Measurements from ENCODE around the gene FRY. TPM values are rescaled to one million over a fixed set of nuclear protein-coding genes. Genes with fewer than 3 reads are reported as not detected.

The FRY gene
- total RNA-seq, 5 donors from 2014 or later (not counting 1 experiment from before 2014, with no cell fraction given): 11.5 to 35.3 (median 15.2) TPM

- Mint-ChIP-seq H3K27ac (no peak overlapping the region), H3K4me1 (no peaks in the 10 kb centered on the region), H3K27me3 (no peaks in the 10 kb centered on the region), H3K9me3 (no peaks in the 10 kb centered on the region), H3K36me3 (peaks cover 4% of the 10 kb centered on the region), H3K4me3 (no peak overlapping the region)
- no peaks in the 10 kb centered on the region for H3K4me1 ChIP-seq (ENCODE audit: control insufficient read depth in 1 of 2, extremely low read depth in 1 of 2, insufficient read depth in 2 of 2, low read length in 2 of 2)
- H3K27me3 ChIP-seq (replicated peaks in 1 of 2; ENCODE audit: control insufficient read depth in 2 of 2, extremely low read depth in 1 of 2, insufficient read depth in 2 of 2, low read length in 1 of 2): no peaks in the 10 kb centered on the region
- ATAC-seq (replicated peaks in 1 of 4) (no peak), DNase-seq (no peak)
- H3K27ac ChIP-seq (ENCODE audit: low read length): no peak overlapping the region
- ChIA-PET CTCF (no interaction called here), POLR2A (interaction anchor here in 1 of 2 donors (0.5 kb wide), 1 partner anchor 71 kb away, joined by 6 read pairs; no protein-coding TSS in a partner anchor)
- WGBS (ENCODE audit: insufficient coverage): no CpG with 5 or more reads among the region's 2 CpGs
- H3K36me3 ChIP-seq (ENCODE audit: control insufficient read depth in 2 of 2, extremely low read depth in 1 of 2, insufficient read depth in 1 of 2, low read length in 1 of 2): no peaks in the 10 kb centered on the region
- H3K4me3 ChIP-seq (ENCODE audit: control insufficient read depth in 1 of 2, extremely low read depth in 1 of 2, low read length in 1 of 2): no peak overlapping the region
- no peaks in the 10 kb centered on the region for H3K9me3 ChIP-seq
Observed at GRCh38 chr13:32175943-32176342, 144.4 kb downstream of the FRY start.

GRCh38 chr13:32176696-32177095 is 145.1 kb downstream of the FRY start:
- H3K4me3 ChIP-seq (ENCODE audit: control insufficient read depth in 1 of 2, extremely low read depth in 1 of 2, low read length in 1 of 2): no peak overlapping the region
- no CpG with 5 or more reads among the region's 1 CpG for WGBS (ENCODE audit: insufficient coverage)
- DNase-seq: no peak
- Mint-ChIP-seq H3K4me1 (no peaks in the 10 kb centered on the region), H3K27ac (no peak overlapping the region), H3K36me3 (peaks cover 3% of the 10 kb centered on the region), H3K4me3 (no peak overlapping the region), H3K27me3 (no peaks in the 10 kb centered on the region), H3K9me3 (no peaks in the 10 kb centered on the region)
- ATAC-seq (replicated peaks in 1 of 4): no peak
- H3K27me3 ChIP-seq (replicated peaks in 1 of 2; ENCODE audit: control insufficient read depth in 2 of 2, extremely low read depth in 1 of 2, insufficient read depth in 2 of 2, low read length in 1 of 2): no peaks in the 10 kb centered on the region
- no peaks in the 10 kb centered on the region for H3K9me3 ChIP-seq
- H3K27ac ChIP-seq (ENCODE audit: low read length): no peak overlapping the region
- ChIA-PET CTCF (interaction anchor here in 1 of 2 donors (0.6 kb wide), 1 partner anchor 259 kb away, joined by 3 read pairs; no protein-coding TSS in a partner anchor), POLR2A (no interaction called here)
- no peaks in the 10 kb centered on the region for H3K4me1 ChIP-seq (ENCODE audit: control insufficient read depth in 1 of 2, extremely low read depth in 1 of 2, insufficient read depth in 2 of 2, low read length in 2 of 2)
- H3K36me3 ChIP-seq (ENCODE audit: control insufficient read depth in 2 of 2, extremely low read depth in 1 of 2, insufficient read depth in 1 of 2, low read length in 1 of 2): no peaks in the 10 kb centered on the region

- H3K27me3 Mint-ChIP-seq: no peaks in the 10 kb centered on the region
- no peak for DNase-seq
Observed at GRCh38 chr13:32178763-32179162, 147.2 kb downstream of the FRY start.

DNA sequence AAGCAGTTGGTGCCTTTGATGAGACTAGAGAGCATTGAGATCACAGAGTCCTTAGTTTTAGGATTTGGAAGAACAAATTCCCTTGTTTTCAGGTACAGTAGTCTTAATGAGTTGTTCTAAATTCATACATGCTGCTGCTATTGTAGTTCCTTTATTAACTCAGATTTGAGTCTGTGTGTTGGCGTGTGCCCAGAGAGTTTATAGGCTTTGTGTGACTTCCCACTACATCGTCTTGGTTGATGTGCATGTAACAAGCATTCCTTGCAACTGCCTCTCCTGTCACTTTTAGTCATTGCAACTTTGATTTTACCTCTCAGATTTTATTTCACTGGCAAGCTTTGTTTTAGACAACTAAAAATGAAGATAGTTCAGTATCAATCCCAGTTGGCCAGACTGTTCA is 148.1 kb downstream of the FRY start:
- 80% methylated on average over 1 of the region's 2 CpGs for WGBS (ENCODE audit: insufficient coverage)
- no peaks in the 10 kb centered on the region for H3K9me3 Mint-ChIP-seq
- no peak overlapping the region for H3K4me3 Mint-ChIP-seq
- peaks cover 6% of the 10 kb centered on the region for H3K36me3 Mint-ChIP-seq
- Histone ChIP-seq H3K27ac (ENCODE audit: low read length) (no peak overlapping the region), H3K36me3 (ENCODE audit: control insufficient read depth in 2 of 2, extremely low read depth in 1 of 2, insufficient read depth in 1 of 2, low read length in 1 of 2) (peaks cover 0 to 2% of the 10 kb centered on the region in 2 donors), H3K9me3 (no peaks in the 10 kb centered on the region), H3K4me3 (ENCODE audit: control insufficient read depth in 1 of 2, extremely low read depth in 1 of 2, low read length in 1 of 2) (no peak overlapping the region), H3K27me3 (replicated peaks in 1 of 2; ENCODE audit: control insufficient read depth in 2 of 2, extremely low read depth in 1 of 2, insufficient read depth in 2 of 2, low read length in 1 of 2) (no peaks in the 10 kb centered on the region), H3K4me1 (ENCODE audit: control insufficient read depth in 1 of 2, extremely low read depth in 1 of 2, insufficient read depth in 2 of 2, low read length in 2 of 2) (no peaks in the 10 kb centered on the region)
- no peaks in the 10 kb centered on the region for H3K4me1 Mint-ChIP-seq
- no peak overlapping the region for H3K27ac Mint-ChIP-seq
- H3K27me3 Mint-ChIP-seq: no peaks in the 10 kb centered on the region
- ChIA-PET POLR2A (no interaction called here), CTCF (no interaction called here)
- ATAC-seq (replicated peaks in 1 of 4): no peak
- no peak for DNase-seq

More at GRCh38 chr13:32178763-32179162, 147.2 kb downstream of the FRY start:
- no CpG with 5 or more reads among the region's 5 CpGs for WGBS (ENCODE audit: insufficient coverage)
- ATAC-seq (replicated peaks in 1 of 4): no peak
- no peaks in the 10 kb centered on the region for H3K9me3 Mint-ChIP-seq
- Histone ChIP-seq H3K4me1 (ENCODE audit: control insufficient read depth in 1 of 2, extremely low read depth in 1 of 2, insufficient read depth in 2 of 2, low read length in 2 of 2) (no peaks in the 10 kb centered on the region), H3K27ac (ENCODE audit: low read length) (no peak overlapping the region), H3K4me3 (ENCODE audit: control insufficient read depth in 1 of 2, extremely low read depth in 1 of 2, low read length in 1 of 2) (no peak overlapping the region), H3K27me3 (replicated peaks in 1 of 2; ENCODE audit: control insufficient read depth in 2 of 2, extremely low read depth in 1 of 2, insufficient read depth in 2 of 2, low read length in 1 of 2) (no peaks in the 10 kb centered on the region), H3K9me3 (no peaks in the 10 kb centered on the region), H3K36me3 (ENCODE audit: control insufficient read depth in 2 of 2, extremely low read depth in 1 of 2, insufficient read depth in 1 of 2, low read length in 1 of 2) (no peaks in the 10 kb centered on the region)
- H3K27ac Mint-ChIP-seq: no peak overlapping the region
- peaks cover 3% of the 10 kb centered on the region for H3K36me3 Mint-ChIP-seq
- no peak overlapping the region for H3K4me3 Mint-ChIP-seq
- H3K4me1 Mint-ChIP-seq: no peaks in the 10 kb centered on the region
- POLR2A ChIA-PET: no interaction called here
- CTCF ChIA-PET: no interaction called here

DNA sequence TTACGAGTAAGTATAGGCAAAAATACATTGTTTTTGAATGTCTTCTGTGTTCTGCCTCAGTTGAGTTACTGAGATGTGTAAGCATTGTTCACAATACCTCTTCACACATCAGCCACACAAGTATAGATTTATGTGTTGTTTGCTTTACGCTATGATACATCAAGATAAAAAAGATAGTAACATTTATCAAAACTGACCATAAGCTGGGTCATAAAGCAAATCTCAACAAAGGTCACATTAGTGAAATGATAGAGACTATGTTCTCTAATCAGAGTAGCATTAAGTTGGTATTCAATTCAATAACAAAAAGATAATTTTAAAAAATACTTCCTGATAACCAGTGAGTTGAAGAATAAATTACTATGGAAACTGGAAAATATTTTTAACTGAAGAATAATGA is 156.1 kb downstream of the FRY start:
- Mint-ChIP-seq H3K27me3 (no peaks in the 10 kb centered on the region), H3K27ac (no peak overlapping the region), H3K4me1 (no peaks in the 10 kb centered on the region), H3K9me3 (no peaks in the 10 kb centered on the region), H3K36me3 (peaks cover 13% of the 10 kb centered on the region), H3K4me3 (no peak overlapping the region)
- H3K9me3 ChIP-seq: no peaks in the 10 kb centered on the region
- no peak overlapping the region for H3K27ac ChIP-seq (ENCODE audit: low read length)
- POLR2A ChIA-PET: no interaction called here
- ATAC-seq (replicated peaks in 1 of 4) (no peak), DNase-seq (no peak)
- H3K4me1 ChIP-seq (ENCODE audit: control insufficient read depth in 1 of 2, extremely low read depth in 1 of 2, insufficient read depth in 2 of 2, low read length in 2 of 2): no peaks in the 10 kb centered on the region
- CTCF ChIA-PET: no interaction called here
- no peaks in the 10 kb centered on the region for H3K27me3 ChIP-seq (replicated peaks in 1 of 2; ENCODE audit: control insufficient read depth in 2 of 2, extremely low read depth in 1 of 2, insufficient read depth in 2 of 2, low read length in 1 of 2)
- no peak overlapping the region for H3K4me3 ChIP-seq (ENCODE audit: control insufficient read depth in 1 of 2, extremely low read depth in 1 of 2, low read length in 1 of 2)
- WGBS (ENCODE audit: insufficient coverage): no CpG with 5 or more reads among the region's 2 CpGs
- peaks cover 0 to 2% of the 10 kb centered on the region in 2 donors for H3K36me3 ChIP-seq (ENCODE audit: control insufficient read depth in 2 of 2, extremely low read depth in 1 of 2, insufficient read depth in 1 of 2, low read length in 1 of 2)

DNA sequence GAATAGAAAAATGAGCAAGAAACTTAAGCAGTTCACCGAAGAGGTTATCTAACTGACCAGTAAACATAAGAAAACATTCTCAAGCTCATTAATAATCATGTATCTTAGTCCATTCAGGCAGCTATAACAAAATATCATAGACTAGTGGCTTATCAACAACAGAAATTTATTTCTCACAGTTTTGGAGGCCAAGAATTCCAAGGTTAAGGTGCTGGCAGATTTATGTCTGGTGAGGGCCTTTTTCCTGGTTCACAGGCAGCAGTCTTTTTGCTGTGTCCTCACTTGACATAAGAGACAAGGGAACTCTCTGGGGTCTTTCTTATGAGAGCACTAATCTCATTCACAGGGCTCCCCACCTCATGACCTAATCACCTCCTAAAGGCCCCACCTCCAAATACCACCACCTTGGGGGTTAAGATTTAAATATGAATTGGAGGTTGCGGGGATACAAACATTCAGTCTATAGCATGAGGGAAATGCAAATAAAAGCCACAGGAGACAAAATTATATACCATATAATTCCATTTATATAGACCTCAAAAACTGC is 160.0 kb downstream of the FRY start:
- no peak overlapping the region for H3K4me3 Mint-ChIP-seq
- Histone ChIP-seq H3K36me3 (ENCODE audit: control insufficient read depth in 2 of 2, extremely low read depth in 1 of 2, insufficient read depth in 1 of 2, low read length in 1 of 2) (no peaks in the 10 kb centered on the region), H3K27ac (ENCODE audit: low read length) (no peak overlapping the region), H3K9me3 (no peaks in the 10 kb centered on the region), H3K4me1 (ENCODE audit: control insufficient read depth in 1 of 2, extremely low read depth in 1 of 2, insufficient read depth in 2 of 2, low read length in 2 of 2) (no peaks in the 10 kb centered on the region), H3K27me3 (replicated peaks in 1 of 2; ENCODE audit: control insufficient read depth in 2 of 2, extremely low read depth in 1 of 2, insufficient read depth in 2 of 2, low read length in 1 of 2) (no peaks in the 10 kb centered on the region), H3K4me3 (ENCODE audit: control insufficient read depth in 1 of 2, extremely low read depth in 1 of 2, low read length in 1 of 2) (no peak overlapping the region)
- H3K9me3 Mint-ChIP-seq: no peaks in the 10 kb centered on the region
- WGBS (ENCODE audit: insufficient coverage): no CpG with 5 or more reads among the region's 2 CpGs
- DNase-seq (no peak), ATAC-seq (replicated peaks in 1 of 4) (no peak)
- no peaks in the 10 kb centered on the region for H3K4me1 Mint-ChIP-seq
- H3K27ac Mint-ChIP-seq: no peak overlapping the region
- H3K27me3 Mint-ChIP-seq: no peaks in the 10 kb centered on the region
- CTCF ChIA-PET: no interaction called here
- POLR2A ChIA-PET: no interaction called here
- peaks cover 6% of the 10 kb centered on the region for H3K36me3 Mint-ChIP-seq

- Mint-ChIP-seq H3K27ac (no peak overlapping the region), H3K4me1 (no peaks in the 10 kb centered on the region), H3K27me3 (no peaks in the 10 kb centered on the region), H3K4me3 (no peak overlapping the region), H3K36me3 (peaks cover 3% of the 10 kb centered on the region), H3K9me3 (no peaks in the 10 kb centered on the region)
- ATAC-seq (replicated peaks in 1 of 4) (no peak), DNase-seq (no peak)
- H3K27ac ChIP-seq (ENCODE audit: low read length): no peak overlapping the region
- no peaks in the 10 kb centered on the region for H3K36me3 ChIP-seq (ENCODE audit: control insufficient read depth in 2 of 2, extremely low read depth in 1 of 2, insufficient read depth in 1 of 2, low read length in 1 of 2)
- POLR2A ChIA-PET: no interaction called here
- CTCF ChIA-PET: no interaction called here
- H3K4me3 ChIP-seq (ENCODE audit: control insufficient read depth in 1 of 2, extremely low read depth in 1 of 2, low read length in 1 of 2): no peak overlapping the region
- no peaks in the 10 kb centered on the region for H3K9me3 ChIP-seq
- no peaks in the 10 kb centered on the region for H3K27me3 ChIP-seq (replicated peaks in 1 of 2; ENCODE audit: control insufficient read depth in 2 of 2, extremely low read depth in 1 of 2, insufficient read depth in 2 of 2, low read length in 1 of 2)
- H3K4me1 ChIP-seq (ENCODE audit: control insufficient read depth in 1 of 2, extremely low read depth in 1 of 2, insufficient read depth in 2 of 2, low read length in 2 of 2): no peaks in the 10 kb centered on the region
Observed at GRCh38 chr13:32195713-32196112, 164.1 kb downstream of the FRY start.
